Right ventricle myocardium superior (tissue), 1 donor: Measurements from ENCODE around the gene KLB. TPM values are rescaled to one million over a fixed set of nuclear protein-coding genes. Genes with fewer than 3 reads are reported as not detected.
"Not testable (repeated sequence)": the region's sequence is repeated elsewhere in the genome, so short reads cannot be mapped to it uniquely, and the experiment has no call there.

Source experiments
- ATAC-seq: fragments of 200-7000 bp; cut with Tn5 transposase; one replicate; pipeline ENCODE4 v1.9.1; 2020; ENCODE audit warnings: mild to moderate bottlenecking; ENCODE audit not compliant: poor library complexity
- DNase-seq: peaks from one replicate; pipeline ENCODE4 v3.0.0-alpha.2; 2020
- intact Hi-C: fragments of 100-400 bp; cut with DNase I; formaldehyde crosslinking; loops from one replicate; pipeline ENCODE4 v1.11.2; 2022
- long read RNA-seq: library from polyadenylated mRNA; unstranded; transcript quantifications from one replicate; pipeline ENCODE4 v2.0.0, GENCODE V29; 2021
- total RNA-seq: library from RNA; stranded (reverse); fragmentation: NEBNext Ultra II Directional; extraction: Animal tissue kit (Norgen Biotek cat#: 25700); gene quantifications from one replicate; pipeline ENCODE4 v1.2.1, GENCODE V29; 2021
- donor health status: DM: no; HTN: yes; CAD: no; lungs with severe emphysema.

The KLB gene
- 0.13 TPM for total RNA-seq
- long read RNA-seq = 0 reads

DNA sequence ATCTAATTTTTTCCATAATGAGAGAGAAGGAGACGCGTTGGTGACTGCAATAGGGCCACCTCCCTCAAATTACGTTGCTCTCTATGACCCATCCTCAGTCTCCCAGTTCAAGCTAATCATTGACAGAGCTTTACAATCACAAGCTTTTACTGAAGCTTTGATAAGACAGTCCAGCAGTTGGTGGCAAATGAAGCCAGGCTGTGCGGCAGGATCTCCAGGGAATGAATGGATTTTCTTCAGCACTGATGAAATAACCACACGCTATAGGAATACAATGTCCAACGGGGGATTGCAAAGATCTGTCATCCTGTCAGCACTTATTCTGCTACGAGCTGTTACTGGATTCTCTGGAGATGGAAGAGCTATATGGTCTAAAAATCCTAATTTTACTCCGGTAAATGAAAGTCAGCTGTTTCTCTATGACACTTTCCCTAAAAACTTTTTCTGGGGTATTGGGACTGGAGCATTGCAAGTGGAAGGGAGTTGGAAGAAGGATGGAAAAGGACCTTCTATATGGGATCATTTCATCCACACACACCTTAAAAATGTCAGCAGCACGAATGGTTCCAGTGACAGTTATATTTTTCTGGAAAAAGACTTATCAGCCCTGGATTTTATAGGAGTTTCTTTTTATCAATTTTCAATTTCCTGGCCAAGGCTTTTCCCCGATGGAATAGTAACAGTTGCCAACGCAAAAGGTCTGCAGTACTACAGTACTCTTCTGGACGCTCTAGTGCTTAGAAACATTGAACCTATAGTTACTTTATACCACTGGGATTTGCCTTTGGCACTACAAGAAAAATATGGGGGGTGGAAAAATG is at the start of gene KLB:
Gene KLB, plus strand, starts transcription at position 168 of the 821 bp plus-strand sequence. Its CDS starts 20 bp downstream, at position 188.
- ATAC-seq (no peak), DNase-seq (no peak)
- intact Hi-C loops = no loop called here

DNA sequence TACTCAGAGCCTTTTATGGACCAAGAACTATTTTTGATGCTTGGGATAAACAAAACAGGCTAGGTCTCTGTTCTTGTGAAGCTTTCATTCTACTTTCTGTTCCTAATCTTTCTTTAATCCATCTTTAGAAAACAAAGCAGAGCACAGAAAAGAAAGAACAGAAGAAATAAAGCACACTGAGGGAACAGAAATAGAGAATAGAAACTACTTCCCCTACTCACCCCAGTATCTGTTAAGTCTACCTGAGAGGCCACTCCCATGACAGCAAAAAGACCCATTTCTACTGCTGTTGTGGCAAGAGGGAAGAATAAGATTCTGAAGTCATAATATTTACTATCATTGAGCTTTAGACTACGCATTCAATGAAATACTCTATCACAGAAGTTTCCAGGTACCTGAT is 49.7 kb upstream of the KLB start:
- DNase-seq (no peak), ATAC-seq (no peak)
- intact Hi-C loops = no loop called here

DNA sequence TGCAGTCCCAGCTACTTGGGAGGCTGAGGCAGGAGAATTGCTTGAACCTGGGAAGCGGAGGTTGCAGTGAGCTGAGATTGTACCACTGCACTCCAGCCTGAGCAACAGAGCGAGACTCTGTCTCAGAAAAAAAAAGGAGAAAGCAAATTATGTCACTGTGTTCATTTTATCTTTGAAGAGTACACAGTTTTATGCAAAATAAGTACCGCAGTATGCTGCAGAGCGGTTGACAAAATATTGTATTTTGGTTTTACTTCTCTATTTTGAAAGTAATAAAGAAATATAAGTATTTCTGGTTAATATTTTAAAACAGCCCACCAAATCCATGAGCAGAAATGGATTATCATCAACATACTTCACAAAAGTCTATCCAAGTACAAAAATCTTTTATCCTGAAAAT is 46.1 kb upstream of the KLB start:
- DNase-seq, ATAC-seq, intact Hi-C loops: not testable (repeated sequence)

DNA sequence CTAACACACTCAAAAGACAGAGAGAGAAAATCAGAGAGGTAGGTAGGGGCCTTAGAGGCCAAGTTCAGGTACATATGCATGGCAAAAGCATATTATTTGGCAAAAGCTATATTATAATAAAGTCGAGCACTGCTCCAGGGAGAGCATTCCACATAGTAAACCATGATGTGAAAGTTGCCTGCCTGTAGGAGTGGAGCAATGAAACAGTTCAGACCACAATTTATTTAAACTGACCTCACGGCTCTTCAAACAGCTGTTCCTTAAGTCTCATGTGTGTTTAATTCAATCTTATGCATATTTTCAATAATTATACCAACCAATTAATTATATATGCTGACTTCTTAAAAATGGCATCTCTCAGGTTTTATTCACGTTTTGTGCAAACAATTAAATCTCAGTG is 43.9 kb upstream of the KLB start:
- ATAC-seq (no peak), DNase-seq (no peak)
- intact Hi-C loops = no loop called here

DNA sequence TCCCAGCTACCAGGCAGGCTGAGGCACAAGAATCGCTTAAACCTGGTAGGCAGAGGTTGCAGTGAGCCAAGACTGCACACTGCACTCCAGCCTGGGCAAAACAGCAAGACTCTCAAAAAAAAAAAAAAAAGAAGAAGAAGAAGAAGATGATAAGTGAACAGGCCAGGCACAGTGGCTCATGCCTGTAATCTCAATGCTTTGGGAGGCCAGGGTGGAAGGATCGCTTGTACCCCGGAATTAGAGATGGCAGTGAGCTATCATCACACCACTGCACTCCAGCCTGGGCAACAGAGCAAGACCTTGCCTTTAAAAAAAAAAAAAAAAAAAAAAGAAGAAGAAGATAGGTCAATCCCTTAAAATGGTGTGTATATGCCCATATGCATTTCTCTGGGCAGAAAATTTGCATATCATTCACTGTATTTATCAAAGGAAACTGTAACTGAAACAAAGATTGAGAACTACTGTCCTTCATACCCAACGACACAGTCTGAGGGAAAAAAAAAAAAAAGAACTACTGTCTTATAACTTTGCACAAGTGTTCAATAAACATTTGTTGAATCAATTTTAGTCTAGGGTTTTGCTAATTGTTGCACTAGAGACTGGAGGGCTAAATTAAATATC is 42.8 kb upstream of the KLB start:
- DNase-seq (no peak), ATAC-seq (no peak)
- intact Hi-C loops = no loop called here

DNA sequence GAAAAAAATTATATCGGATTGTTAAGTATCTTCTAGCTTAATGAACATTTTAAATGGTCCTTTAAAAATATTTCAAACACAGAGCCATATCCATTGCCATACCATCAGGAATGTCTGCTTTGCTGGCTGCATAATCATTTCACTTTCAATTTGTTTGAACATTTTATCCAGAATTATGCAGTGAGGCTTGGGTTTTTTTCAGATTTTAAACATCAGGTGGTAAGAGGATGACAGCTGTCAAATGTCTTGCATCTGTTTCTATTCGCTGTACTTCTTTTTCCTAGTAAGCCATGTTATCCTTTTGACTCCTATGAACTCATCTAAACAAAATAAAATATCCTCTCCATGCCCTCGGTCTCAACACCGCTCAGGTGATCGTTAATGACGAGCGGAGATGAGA is 41.4 kb upstream of the KLB start:
- DNase-seq (no peak), ATAC-seq (no peak)
- intact Hi-C loops = no loop called here

DNA sequence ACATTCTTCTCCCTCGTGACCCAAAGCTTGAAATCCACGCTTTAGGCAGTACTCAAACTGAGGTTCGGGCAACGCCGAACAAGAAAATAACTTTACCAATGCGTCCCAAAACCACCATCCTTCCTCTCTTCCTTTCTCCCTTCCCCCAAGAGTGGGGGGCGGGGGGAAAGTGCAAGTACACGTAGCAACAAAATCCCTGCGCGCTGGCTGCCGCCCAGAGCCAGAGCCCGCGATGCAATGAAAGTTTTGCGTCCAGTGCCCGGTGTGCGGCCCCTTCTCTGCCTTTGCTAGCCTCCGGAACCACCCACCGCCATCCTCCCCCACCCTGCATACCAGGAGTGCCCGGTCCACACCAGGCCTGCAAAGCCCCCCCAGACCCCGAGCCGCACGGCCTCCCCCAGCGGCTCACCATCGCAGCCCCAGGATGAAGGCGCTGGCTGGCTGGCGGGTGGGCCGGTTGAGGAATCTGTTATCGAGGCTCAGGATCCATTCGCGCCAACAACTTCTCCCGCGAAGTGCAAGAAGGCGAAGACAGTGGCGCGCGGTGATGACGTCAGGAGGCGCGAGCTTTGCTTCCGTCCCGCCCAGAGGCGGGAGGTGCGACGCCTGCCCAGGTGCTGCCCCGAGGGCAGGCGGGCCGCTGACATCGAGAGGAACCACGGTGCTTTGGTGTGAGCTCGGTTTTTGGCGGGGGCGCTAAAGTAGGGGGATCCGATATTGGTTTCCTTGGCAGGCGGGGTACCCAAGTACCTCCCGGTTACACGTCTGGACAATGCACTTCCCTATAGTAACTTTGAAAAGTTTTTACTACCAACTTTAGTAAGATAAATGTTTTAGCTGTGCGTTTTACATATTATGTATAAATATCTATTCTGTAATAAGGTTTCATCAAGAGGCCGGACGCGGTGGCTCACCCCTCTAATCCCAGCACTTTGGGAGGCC is 40.6 kb upstream of the KLB start, which contains the start of gene RFC1:
Gene RFC1, minus strand, starts transcription at position 533 of the 942 bp plus-strand sequence. Its CDS starts 121 bp downstream, at position 412.
- ATAC-seq (peak; percentile 98), DNase-seq (peak; percentile 96)
- intact Hi-C loops = no loop called here

DNA sequence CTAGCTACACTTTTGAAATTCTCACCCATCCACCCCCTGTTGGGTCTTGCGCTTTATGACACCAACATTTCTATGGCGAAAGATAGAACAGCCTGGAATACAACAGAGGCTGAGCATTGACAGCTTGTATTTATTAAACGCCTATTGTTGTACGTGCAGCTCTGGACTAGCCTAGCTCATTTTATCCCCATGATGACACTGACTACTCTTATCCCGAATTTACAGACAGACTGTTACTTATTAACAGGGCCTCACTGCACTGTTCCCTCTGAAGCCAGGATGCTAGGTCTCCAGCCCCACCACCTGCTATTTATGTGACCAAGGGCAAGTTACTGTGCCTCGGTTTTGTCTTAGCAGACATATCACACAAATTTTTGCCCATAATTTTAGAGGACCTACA is 39.6 kb upstream of the KLB start:
- intact Hi-C loops = no loop called here
- DNase-seq = no peak
- no peak for ATAC-seq

DNA sequence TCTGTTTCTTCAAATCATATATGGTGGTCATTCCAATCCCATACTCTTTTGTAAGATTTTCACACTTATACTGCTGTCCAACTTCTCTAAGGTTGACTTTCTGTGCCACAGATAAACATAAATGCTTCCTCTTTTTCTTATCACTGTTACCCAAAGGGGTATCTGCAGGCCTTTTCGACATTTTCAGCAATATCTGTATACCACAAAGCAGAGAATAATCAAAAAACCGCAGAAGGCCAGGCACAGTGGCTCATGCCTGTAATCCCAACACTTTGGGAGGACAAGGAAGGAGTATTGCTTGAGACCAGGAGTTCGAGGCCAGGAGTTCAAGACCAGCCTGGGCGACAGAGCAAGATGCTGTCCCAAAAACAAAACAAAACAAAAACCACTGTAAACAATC is 37.4 kb upstream of the KLB start:
- ATAC-seq (no peak), DNase-seq (no peak)
- intact Hi-C loops = no loop called here

DNA sequence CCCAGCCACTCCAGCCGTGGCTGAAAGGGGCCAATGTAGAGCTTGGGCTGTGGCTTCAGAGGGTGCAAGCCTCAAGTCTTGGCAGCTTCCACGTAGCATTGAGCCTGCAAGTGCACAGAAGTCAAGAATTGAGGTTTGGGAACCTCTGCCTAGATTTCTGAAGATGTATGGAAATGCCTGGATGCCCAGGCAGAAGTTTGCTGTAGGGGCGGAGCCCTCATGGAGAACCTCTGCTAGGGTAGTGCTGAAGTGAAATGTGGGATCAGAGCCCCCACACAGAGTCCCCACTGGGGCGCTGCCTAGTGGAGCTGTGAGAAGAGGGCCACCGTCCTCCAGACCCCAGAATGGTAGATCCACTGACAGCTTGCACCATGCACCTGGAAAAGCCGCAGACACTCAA is 35.5 kb upstream of the KLB start:
- ATAC-seq, DNase-seq, intact Hi-C loops: not testable (repeated sequence)

DNA sequence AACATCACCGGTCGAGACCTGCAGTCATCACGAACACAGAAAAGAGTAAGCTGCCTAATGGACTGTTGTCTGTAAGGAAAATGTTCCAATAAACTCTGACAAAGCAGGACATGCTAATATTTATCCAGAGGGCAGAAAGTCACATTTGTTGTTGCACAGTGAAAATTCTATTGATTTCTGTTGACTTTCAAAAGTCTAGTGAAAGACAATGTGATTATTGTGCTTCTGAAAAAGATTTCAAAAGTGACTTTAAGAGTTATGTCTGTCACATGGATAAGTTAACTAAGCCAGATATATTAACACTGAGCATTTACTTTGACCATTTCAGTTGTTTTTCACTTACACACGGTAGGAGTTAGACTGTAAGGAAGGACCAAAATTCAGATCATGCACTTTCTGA is 31.3 kb upstream of the KLB start:
- ATAC-seq = no peak
- intact Hi-C loops = no loop called here
- no peak for DNase-seq

DNA sequence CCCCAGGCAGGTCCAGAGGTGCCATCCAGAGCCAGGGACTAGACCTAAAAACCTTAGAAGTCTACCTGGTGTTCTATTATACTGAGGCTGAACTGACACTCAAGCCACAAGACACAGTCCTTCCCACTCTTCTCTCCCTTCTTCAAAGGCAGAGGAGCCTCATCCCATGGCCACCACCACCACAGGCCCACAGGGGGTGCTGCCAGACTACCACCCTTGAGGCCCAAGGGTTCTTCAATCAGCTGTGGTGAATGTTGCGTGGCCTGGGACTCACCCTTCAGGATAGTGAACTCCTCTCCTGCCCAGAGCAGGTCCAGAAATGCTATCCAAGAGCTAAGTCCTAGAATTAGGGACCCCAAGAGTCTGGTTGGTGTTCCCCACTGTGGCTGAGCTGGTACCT is 23.0 kb upstream of the KLB start:
- DNase-seq (no peak), ATAC-seq (no peak)
- intact Hi-C loops = no loop called here

DNA sequence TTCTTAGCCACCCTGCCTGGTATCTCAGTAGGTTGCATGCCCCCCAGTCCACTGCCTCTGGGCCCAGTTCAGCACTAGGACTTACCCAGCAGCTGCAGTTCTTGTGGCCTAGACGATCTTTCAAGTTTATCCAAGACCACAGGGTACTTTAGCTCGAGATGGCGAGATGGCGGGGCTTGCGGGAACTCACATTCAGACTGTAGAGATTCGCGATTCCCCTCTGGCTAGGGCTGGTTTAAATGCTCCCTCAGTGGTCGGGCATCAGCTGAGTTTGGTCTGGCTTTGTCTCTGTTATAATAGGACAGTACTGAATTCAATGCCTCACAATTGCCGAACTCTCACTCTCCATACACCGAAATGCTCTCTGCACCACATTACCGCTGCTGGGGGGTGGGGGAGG is 22.2 kb upstream of the KLB start:
- intact Hi-C loops = no loop called here
- DNase-seq (no peak), ATAC-seq (no peak)

DNA sequence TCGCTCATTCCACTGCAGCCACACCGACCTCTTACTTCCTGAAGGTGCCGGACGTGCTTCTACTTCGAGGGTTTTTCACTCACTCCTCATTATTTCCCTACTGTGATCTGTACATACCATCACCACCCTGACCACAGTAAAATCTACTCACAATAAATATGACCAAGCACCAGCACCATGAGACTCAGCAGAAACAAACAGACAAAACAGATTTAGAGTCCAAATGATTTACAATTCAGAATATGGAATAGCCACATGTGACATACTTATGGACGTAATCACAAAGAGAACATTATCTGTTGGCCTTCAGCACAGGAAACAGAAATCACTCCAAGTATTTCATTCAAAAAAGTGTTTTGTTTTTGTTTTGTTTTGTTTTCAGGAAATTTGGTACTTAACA is 16.1 kb upstream of the KLB start:
- intact Hi-C loops = no loop called here

DNA sequence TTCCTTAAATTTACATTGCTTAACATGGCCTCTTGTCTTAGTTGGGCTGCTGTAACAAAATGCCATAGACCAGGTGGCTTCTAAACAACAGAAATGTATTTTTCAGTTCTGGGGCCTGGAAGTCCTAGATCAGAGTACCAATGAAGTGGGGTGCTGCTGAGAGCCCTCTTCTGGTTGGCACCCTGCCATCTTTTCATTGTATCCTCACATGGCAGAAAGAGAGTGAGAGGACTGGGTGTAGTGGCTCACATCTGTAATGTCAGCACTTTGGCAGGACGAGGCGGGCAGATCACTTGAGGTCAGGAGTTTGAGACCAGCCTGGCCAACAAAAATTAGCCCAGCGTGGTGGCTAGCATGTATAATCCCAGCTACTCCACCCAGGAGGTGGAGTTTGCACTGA is 12.0 kb upstream of the KLB start:
- DNase-seq (no peak), ATAC-seq (no peak)
- intact Hi-C loops = no loop called here

More for the DNA sequence above, 16.1 kb upstream of the KLB start:
- no peak for ATAC-seq
- no peak for DNase-seq

DNA sequence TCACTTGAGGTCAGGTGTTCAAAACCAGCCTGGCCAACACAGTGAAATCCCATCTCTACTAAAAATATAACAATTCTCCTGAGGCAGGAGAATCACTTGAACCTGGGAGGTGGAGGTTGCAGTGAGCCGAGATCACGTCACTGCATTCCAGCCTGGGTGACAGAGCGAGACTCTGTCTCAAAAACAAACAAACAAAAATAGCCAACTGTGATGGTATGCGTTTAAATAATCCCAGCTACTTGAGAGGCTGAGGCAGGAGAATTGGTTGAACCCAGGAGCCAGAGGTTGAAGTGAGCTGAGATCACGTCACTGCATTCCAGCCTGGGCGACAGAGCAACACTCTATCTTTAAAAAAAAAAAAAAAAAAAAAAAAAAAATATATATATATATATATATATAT is 5.1 kb upstream of the KLB start:
- ATAC-seq, intact Hi-C loops, DNase-seq: not testable (repeated sequence)

DNA sequence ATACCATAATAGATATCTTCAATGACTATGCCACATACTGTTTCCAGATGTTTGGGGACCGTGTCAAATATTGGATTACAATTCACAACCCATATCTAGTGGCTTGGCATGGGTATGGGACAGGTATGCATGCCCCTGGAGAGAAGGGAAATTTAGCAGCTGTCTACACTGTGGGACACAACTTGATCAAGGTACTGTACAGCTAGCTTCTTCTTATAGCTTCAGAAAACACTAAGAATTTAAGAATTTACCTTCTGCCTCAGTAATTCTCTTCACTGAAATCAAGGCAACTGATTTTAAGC is 805 bp downstream of the KLB start:
- intact Hi-C loops = no loop called here
- ATAC-seq (no peak), DNase-seq (no peak)

DNA sequence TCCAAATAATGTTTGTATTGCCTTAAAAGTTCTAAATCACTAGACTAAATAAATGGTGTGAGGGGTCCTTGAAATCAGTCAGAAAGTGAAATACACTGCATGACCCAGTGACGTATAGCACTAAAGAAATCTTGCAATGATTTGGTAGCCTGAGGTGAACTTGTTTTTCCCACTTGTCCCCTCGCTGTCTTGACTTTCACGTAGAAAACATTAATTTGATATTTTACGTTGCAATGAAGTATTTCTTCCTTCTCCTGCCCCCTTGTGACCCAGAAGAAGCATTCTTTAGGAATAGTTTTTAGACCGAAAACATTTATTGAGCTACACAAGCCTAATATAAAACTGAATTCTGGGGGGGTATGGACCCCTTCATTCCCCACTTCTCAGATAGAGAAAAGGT is 3.7 kb downstream of the KLB start:
- intact Hi-C loops = no loop called here
- ATAC-seq = no peak

DNA sequence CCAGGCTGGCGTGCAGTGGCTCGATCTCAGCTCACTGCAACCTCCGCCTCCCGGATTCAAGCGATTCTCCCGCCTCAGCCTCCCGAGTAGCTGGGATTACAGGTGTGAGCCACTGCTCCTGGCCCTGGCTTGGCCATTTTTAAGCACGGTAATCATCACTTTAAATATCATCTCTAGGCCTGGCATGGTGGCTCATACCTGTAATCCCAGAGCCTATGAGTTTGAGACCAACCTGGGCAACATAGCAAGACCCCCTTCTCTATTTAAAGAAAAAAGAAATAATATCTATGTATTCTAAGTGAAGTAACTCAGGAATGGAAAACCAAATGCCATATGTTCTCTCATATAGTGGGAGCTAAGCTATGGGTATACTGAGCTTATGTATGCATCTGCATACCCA is 4.8 kb downstream of the KLB start:
- DNase-seq, intact Hi-C loops, ATAC-seq: not testable (repeated sequence)

More for the DNA sequence above, 3.7 kb downstream of the KLB start:
- DNase-seq = no peak
